Choroid plexus epithelial cell (primary cell): ENCODE measurements around the gene IL17RD.
A peak's percentile ranks its signal among the peaks of the same experiment; 100 is the strongest.

Source experiments
- DNase-seq: peaks from one replicate; pipeline ENCODE4 v3.0.0-alpha.2; 2010; ENCODE audit warnings: low read depth
- H3K4me3 ChIP-seq: 2 replicates; pipeline ENCODE4 v1.5.1; 2011; ENCODE audit warnings: low read depth, mild to moderate bottlenecking, control low read depth, low read length, moderate library complexity
- TF ChIP-seq, protein P1 (sequence below): conservative IDR thresholded peaks from 2 replicates; pipeline ENCODE4 v1.5.1; 2011; ENCODE audit warnings: low read depth, mild to moderate bottlenecking, control low read depth, inconsistent platforms, low read length, moderate library complexity

The IL17RD gene

DNA sequence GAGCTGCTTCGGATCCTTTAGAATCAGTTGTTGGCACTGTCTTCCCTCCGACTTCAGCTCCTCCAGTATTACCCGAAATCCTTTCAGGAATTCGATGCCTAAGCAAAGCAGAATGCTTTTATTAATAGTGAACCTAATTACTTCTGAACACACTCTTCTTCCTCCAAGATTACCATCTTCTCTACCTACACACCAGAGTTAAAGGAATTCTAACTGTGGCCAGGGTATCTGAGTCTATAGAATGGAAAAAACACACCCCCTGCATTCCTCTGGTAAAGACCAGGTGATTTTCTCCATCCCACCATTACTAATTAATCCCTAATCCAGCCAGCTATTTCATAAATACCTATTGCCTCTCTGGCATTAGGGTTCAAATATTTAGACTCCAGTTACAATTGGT is 54.9 kb downstream of the IL17RD start:
- no peak overlapping the region for H3K4me3 ChIP-seq
- TF ChIP-seq, protein P1, sequence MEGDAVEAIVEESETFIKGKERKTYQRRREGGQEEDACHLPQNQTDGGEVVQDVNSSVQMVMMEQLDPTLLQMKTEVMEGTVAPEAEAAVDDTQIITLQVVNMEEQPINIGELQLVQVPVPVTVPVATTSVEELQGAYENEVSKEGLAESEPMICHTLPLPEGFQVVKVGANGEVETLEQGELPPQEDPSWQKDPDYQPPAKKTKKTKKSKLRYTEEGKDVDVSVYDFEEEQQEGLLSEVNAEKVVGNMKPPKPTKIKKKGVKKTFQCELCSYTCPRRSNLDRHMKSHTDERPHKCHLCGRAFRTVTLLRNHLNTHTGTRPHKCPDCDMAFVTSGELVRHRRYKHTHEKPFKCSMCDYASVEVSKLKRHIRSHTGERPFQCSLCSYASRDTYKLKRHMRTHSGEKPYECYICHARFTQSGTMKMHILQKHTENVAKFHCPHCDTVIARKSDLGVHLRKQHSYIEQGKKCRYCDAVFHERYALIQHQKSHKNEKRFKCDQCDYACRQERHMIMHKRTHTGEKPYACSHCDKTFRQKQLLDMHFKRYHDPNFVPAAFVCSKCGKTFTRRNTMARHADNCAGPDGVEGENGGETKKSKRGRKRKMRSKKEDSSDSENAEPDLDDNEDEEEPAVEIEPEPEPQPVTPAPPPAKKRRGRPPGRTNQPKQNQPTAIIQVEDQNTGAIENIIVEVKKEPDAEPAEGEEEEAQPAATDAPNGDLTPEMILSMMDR = no peak
- no peak for DNase-seq

DNA sequence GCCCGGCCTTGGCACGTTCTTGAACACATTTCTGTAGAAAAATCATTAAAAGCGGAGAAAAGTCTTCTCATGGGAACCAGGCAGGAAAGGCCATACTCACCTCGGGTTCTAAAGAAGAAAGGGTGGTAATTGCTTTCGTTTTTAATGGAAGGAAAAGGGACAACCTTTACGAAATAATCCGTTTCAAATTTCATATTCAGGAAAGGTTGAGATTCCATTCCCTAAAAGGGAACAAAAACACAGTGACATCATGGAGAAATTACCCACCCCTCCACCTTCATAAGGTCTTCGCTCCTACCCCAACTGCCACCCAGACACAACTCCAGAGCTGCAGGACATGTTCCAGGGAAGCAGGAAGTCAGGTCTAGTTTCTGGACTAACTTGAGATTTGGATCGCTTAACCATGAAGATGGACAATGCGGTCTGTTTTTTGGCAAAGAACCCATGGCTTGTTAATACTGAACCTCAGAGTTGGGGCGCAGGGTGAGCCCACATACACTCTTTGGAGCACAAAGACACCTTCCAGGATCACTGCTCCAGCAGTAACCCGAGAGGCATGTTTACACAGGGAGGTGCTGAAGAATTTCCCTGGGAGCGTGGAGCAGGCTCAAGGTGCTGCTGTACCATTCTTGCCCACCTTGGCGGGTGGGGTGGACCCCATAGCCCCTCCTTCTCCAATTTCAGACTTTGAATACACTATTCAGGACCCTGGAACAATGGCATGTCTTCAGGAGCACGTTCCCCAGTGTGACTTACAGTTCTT is 55.5 kb downstream of the IL17RD start:
- no peak for DNase-seq
- H3K4me3 ChIP-seq = no peak overlapping the region

DNA sequence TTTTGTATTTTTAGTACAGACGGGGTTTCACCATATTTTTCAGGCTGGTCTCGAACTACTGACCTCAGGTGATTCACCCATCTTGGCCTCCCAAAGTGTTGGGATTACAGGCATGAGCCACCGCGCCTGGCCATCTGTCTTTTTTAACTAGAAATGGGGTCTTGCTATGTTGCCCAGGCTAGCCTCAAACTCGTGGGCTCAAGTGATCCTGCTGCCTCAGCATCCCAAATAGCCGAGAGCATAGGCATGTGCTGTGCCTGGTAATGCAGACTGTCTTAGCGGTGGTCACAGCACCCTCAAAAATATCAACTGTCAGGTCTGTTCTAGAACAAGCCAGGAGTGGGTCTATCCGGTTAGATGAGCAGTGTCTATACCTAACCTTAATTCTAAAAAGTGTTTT is 56.5 kb downstream of the IL17RD start:
- H3K4me3 ChIP-seq = no peak overlapping the region
- TF ChIP-seq, protein P1 = no peak
- DNase-seq = no peak

More for the DNA sequence above, 55.5 kb downstream of the IL17RD start:
- TF ChIP-seq, protein P1 = no peak

DNA sequence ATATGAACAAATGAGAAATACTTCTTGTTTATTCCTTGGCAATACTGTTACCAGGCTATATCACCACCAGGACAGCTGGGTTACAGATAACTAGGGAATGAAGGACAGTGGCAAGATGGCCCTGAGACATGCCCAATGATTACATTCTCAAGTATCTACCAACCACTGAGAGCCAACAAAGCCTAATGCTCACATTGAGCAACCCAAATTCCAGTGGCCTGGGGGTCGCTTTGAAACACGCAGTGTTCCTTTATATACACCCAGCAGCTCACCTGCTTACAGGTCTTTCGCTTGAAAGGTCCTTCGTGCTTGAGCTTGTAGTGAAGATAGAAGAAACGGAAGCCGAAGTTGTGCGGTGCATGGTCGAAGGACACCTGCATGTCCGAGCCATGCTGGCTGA is 59.6 kb downstream of the IL17RD start:
- no peak for DNase-seq
- H3K4me3 ChIP-seq = no peak overlapping the region
- TF ChIP-seq, protein P1 = no peak

DNA sequence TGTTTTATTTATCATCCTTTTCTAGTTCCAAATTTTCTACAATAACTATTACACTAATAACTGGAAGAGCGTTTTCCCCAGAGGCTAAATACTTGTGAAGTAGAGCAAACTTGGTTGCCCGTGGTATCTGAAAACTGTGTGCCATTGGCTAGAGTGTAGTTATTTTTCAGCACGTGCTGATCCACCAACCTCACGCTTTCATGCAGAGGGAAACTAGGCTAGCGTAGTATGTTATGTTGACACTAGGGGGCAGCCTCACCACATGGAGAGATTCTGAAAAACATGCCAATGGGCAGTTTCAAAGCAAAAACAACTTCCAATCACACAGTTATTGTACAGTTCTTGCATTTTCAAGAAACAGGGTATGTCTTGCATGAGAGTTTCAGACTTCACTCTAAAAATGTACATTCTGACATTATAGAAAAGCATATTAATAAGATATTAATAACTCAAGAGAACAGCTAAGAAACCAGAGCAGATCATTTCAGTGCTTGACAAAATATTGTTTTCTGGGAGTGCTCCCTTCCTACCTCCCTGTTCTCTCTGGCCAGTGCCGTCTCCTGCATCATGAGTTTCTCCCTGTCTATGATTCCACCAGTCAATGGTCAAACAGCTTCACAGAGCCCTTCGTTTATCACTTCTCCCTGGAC is 65.0 kb downstream of the IL17RD start:
- DNase-seq = peak; percentile 90
- TF ChIP-seq, protein P1 = peak; percentile 91
- no peak overlapping the region for H3K4me3 ChIP-seq

DNA sequence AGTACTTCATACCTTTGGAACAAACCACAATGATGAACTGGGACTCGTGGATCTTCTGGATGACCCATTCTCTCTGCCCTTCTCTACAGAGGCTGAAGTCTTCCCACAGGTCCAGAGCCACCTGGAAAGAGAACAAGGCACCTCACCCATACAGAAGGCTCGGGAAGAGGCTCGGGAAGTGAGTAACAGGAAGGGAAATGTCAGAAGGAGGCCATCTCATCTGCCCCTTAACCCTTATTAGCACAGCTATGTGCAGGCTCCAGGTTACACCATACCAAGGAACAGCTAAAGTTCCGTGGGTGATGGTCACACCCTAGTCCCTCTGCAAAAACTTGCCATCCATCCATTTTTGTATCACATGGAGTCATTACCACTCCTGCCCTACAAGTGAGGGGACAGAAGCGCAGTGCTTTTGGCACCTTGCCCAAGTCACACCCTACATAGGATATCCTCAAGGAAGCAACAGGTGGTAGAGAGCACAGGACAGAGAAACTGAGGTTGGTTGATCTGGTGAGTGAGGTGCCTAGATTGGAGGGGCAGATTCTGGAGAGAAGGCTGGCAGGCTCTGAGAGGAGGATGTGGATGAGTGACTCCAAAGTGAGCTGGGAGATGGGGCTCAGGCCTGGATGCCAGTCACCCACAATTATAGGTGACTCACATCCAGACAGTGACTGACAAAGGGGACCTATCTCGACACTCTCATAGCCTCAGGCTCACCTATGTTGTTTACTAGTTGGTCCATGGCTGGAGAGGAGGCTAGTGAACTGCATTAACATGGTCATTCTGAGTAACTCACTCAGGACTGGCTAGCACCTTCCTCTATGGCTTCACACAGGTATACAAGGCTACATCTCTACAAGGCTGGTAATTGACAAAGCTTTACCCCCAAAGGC is 66.5 kb downstream of the IL17RD start:
- H3K4me3 ChIP-seq = no peak overlapping the region
- TF ChIP-seq, protein P1 = no peak
- no peak for DNase-seq
